GM18520 (cell line): ENCODE results near the gene MFSD12.
"Not testable (repeated sequence)": the region's sequence is repeated elsewhere in the genome, so short reads cannot be mapped to it uniquely, and the experiment has no call there.

ENCODE experiments used
- ATAC-seq: cut with Tn5 transposase; IDR thresholded peaks from one replicate; pipeline ENCODE4 v1.9.1; 2021; ENCODE audit not compliant: unreplicated experiment

Gene MFSD12

DNA sequence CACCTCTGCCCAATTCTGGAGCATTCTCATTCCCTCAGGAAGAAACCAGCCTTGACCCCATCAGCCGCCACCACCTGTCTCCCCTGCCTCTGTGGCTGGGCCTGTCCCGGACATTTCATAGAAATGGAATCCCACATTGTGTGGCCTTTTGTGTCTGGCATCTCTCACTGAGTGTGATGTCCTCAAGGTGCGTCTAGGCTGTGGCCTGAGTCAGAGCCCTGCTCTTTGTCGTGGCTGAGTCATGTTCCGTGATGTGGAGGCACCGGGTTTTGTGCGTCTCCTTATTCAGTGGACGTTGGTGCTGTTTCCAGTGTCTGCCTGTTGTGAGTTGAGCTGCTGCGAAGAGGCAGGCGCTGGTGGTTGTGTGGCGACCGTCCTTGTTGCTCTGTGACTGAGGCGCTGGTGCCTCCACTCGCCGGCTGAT lies 47.8 kb downstream of the MFSD12 start:
- ATAC-seq: no peak

DNA sequence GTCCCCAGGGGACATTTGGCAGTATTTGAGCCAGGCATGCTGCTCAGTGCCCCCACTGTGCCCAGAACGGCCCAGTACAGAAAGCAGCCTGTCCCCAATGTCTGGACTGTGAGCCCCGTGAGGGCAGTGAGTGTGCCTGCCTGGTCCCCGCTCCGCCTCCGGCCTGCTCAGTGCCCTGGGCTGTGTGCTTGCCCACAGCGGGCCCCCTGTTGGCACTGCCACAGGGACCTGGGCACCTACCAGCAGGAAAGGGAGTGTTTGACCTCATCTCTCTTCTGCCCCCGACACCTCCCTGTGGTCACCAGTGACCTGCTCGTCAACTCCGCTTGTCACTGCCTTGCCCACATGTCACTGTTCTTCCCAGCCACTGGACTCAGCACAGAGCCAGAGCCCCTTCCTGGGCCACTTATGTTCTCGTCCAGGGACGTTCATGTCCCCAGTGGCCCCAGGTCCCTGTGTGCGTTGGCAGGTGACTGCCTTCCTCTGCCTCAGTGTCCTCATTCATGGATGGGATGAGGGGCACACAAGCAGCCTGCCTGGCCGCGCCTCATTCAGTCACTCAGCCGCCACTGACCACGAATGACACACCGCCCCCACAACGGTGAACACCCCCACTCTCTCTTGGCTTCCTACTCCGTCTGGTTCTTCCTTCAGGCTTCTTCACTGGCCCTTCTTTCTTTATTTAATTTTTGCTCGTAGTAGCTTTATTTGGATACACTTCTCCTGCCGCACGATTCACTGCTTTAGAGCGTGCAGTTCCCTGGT lies 48.4 kb downstream of the MFSD12 start:
- ATAC-seq: no peak

- not testable (repeated sequence) for ATAC-seq
Measured at GRCh38 chr19:3508121-3508661, 49.2 kb downstream of the MFSD12 start.

GRCh38 chr19:3507371-3508120 lies 49.8 kb downstream of the MFSD12 start:
- no peak for ATAC-seq

GRCh38 chr19:3506384-3507340 lies 50.7 kb downstream of the MFSD12 start:
- no peak for ATAC-seq

GRCh38 chr19:3505598-3506383 lies 51.6 kb downstream of the MFSD12 start, which contains the start of gene FZR1:
Gene FZR1, plus strand, starts transcription at chr19:3506311. Its CDS starts 16,679 bp downstream, at chr19:3522990.
- peak; percentile 87 for ATAC-seq

DNA sequence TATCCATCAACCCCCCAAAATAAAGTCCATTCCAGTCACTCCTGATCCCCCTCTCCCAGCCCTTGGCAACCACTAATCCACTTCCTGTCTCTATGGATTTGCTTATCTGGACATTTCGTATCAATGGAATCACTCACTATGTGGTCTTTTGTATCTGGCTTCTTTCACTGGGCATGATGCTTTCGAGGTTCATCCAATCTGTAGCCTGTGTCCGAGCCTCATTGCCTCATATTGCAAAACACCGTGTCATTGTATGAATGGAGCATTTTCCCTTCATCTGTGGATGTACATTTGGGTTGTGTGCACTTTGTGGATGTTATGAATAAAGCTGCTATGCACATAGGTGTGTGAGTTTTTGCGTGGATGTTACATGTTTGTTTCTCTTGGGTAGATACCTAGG lies 52.7 kb downstream of the MFSD12 start:
- no peak for ATAC-seq

- no peak for ATAC-seq
Measured at GRCh38 chr19:3503036-3503572, 54.3 kb downstream of the MFSD12 start.

DNA sequence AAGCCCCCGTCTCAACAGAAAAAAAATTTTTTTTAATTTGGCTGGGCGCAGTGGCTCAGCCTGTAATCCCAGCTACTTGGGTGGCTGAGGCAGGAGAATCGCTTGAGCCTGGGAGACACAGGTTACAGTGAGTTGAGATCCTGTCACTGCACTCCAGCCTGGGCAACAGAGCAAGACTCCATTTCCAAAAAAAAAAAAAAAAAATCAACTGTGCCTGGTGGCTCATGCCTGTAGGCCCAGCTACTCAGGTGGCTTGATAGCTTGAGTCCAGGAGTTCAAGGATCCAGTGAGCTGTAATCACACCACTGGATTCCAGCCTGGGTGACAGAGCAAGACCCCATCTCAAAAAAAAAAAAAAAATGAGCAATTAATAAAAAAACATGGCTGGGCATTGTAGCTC lies 55.6 kb downstream of the MFSD12 start:
- no peak for ATAC-seq

DNA sequence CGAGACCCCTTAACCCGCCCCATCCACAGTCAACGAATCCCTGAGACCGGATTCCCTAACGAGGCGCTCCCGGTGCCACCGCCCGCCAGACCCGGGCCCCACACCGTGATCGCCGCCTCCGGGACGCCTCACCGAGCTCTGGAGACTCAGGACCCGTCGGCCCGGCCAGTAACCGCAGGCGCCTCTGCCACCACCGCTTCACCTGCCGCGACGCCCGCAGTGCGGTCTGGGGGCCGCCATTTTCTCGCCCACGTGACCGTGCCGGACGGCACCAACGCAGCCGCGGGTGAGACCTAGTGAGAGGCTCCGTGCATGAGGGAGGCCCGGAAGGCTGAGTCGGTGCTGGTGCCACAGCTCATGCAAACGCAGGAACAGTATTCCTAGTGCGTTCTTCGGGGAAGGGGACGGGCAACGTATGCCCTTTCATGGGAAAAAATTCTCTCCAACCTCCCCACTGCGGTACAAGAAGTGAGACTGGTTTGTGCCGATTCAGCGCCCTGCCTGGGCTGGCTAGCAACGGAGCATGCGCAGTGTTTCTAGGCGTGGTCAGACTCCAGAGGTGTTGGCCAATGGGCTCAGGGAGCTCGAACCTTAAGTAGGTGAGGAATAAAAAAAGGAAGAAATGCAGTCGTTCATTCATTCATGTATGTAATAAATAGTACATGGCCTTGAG lies 56.8 kb downstream of the MFSD12 start, which contains the start of gene DOHH:
Gene DOHH (minus strand): TSS at position 246 of the 673 bp plus-strand sequence. CDS start 3,860 bp downstream, outside the sequence.
- ATAC-seq: peak; percentile 72

DNA sequence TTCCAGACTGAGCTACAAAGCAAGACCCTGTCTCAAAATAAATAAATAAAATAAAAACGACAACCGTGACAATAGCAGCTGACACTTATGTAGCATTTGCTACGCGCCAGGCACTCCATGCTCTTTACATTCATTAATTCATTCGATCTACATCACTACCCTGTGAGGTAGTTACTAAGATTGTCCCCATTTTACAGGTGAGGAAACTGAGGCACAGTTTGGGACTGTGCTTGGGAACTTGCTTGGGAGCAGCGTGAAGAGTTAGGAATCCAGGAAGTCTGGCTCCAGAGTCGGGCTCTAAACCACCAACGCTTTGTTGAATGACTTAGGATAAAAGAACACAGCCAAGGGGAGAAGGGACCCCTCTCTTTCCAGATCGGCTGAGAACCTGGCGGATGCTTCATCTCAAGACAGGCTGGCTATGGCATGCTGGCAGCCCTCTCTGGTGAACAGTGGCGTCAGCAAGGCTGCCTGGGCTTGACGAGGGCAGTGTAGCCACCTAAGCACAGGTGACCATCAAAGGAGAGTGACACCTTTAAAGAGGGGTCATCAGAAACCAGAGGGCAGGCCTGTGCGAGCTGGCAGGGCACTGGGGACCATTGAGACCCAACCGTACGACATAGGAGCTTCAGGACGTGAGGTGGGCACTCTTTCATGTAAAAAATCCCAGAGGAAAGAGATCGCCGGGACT lies 57.5 kb downstream of the MFSD12 start:
- no peak for ATAC-seq

DNA sequence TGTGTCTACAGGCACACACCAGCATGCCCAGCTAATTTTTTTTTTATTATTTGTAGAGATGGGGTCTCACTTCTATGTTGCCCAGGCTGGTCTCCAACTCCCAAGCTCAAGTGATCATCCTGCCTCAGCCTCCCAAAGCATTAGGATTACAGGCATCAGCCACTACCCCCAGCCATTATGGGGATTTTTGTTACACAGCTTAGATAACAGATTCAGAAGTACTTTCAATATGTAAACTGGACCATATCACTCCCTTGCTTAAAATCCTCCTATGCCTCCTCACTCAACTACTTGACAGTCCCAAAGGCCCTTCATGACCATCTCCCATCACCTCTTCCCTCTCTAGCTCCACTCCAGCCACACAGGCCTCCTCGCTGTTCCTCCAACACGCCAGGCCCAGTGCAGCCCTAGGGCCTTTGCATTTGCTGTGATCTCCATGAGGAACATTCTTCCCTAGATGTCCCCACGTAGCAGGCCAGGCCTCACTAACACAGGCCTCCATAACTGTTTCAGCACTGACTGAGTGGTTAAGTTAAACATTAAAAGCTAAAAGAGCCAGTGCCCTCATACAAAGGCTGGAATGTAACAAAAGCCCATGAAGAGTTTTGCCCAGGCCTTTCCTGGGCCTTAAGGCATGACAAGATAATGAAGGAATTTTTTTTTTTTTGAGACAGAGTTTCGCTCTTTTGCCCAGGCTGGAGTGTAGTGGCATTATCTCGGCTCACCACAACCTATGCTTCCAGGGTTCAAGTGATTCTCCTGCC lies 59.4 kb downstream of the MFSD12 start:
- no peak for ATAC-seq

DNA sequence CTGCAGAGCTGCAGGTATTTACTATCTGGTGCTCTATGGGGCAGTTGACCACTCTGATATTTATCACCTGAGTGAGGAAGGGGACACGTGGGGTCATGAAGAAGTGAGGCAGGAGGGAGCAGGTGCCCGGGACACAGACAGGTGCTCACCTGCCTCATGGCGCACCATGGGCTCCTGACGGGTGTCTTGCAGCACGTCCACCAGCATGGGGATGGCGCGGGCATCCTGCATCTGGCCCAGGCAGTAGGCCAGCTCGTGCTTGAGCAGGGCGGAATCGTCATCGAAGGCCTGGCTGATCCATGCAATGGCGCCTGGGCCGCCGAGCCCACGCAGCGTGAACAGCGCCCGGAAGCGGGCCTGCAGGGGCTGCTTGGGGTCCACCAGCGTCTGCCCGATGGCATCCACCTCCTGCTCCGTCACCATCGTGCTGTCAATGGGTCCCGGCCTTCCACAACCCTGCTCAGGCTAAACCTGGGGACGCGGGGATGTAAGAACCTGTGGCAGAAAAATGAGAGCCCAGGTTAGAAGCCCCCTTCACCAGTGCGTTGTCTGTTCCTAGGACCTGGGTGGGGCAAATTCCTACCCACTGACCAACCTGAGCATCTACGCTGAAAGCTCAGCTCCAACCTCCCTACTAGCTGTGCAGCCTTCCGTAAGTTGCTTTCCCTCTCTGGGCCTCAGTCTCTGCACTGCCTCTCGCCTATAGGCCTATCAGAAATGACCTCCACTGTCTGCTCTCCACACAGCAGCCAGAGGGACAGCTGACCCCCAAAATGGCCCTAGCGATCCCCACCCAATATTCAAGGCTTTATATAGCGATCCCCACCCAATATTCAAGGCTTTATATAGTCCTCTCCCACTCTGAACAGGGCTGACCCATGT lies 60.8 kb downstream of the MFSD12 start:
- no peak for ATAC-seq

- no peak for ATAC-seq
Measured at GRCh38 chr19:3494559-3494958, 62.8 kb downstream of the MFSD12 start.
